GM12892 (cell line): ENCODE measurements around the gene GPR153.

Experiments used
- POLR2AphosphoS5 ChIP-seq: IDR thresholded peaks from 2 replicates; pipeline ENCODE4 v1.6.1; 2011; ENCODE audit warnings: low read depth, low read length, control low read depth
- TAF1 ChIP-seq: IDR thresholded peaks from 2 replicates; pipeline ENCODE4 v1.6.1; 2011; ENCODE audit warnings: low read depth, mild to moderate bottlenecking, control low read depth, low read length, borderline replicate concordance

- TF ChIP-seq POLR2AphosphoS5, result no peak
- TF ChIP-seq TAF1, result no peak
Measured at GRCh38 chr1:6303397-6304012, 42.6 kb upstream of the GPR153 start.
